GM18511 (cell line): Measurements from ENCODE around the gene MAN1C1.
"Not testable (repeated sequence)": the region's sequence is repeated elsewhere in the genome, so short reads cannot be mapped to it uniquely, and the experiment has no call there.

ENCODE experiments used
- ATAC-seq: cut with Tn5 transposase; IDR thresholded peaks from one replicate; pipeline ENCODE4 v1.9.1; 2021; ENCODE audit warnings: mild to moderate bottlenecking, moderate library complexity; ENCODE audit not compliant: unreplicated experiment

Gene MAN1C1

GRCh38 chr1:25694167-25695007 is 77.8 kb downstream of the MAN1C1 start:
- ATAC-seq, result no peak

- ATAC-seq, result no peak
Measured at GRCh38 chr1:25695090-25695770, 78.6 kb downstream of the MAN1C1 start.

GRCh38 chr1:25695771-25696311 is 79.2 kb downstream of the MAN1C1 start:
- no peak for ATAC-seq

GRCh38 chr1:25696643-25697042 is 80.1 kb downstream of the MAN1C1 start:
- ATAC-seq, result not testable (repeated sequence)

- ATAC-seq, result no peak
Measured at GRCh38 chr1:25697435-25698217, 81.0 kb downstream of the MAN1C1 start.

- ATAC-seq, result no peak
Measured at GRCh38 chr1:25698252-25698651, 81.7 kb downstream of the MAN1C1 start.

- not testable (repeated sequence) for ATAC-seq
Measured at GRCh38 chr1:25699059-25699458, 82.5 kb downstream of the MAN1C1 start.

GRCh38 chr1:25699500-25700143 is 83.0 kb downstream of the MAN1C1 start:
- no peak for ATAC-seq

GRCh38 chr1:25700144-25700523 is 83.5 kb downstream of the MAN1C1 start:
- no peak for ATAC-seq

GRCh38 chr1:25700626-25701025 is 84.0 kb downstream of the MAN1C1 start:
- no peak for ATAC-seq

- ATAC-seq, result no peak
Measured at GRCh38 chr1:25701030-25701785, 84.6 kb downstream of the MAN1C1 start.

- no peak for ATAC-seq
Measured at GRCh38 chr1:25702101-25702775, 85.6 kb downstream of the MAN1C1 start.

- ATAC-seq, result no peak
Measured at GRCh38 chr1:25703041-25703440, 86.5 kb downstream of the MAN1C1 start.

- no peak for ATAC-seq
Measured at GRCh38 chr1:25703671-25704266, 87.2 kb downstream of the MAN1C1 start.

- ATAC-seq, result no peak
Measured at GRCh38 chr1:25704267-25704691, 87.7 kb downstream of the MAN1C1 start.

GRCh38 chr1:25705699-25706098 is 89.1 kb downstream of the MAN1C1 start:
- ATAC-seq, result no peak

GRCh38 chr1:25706146-25707089 is 89.8 kb downstream of the MAN1C1 start:
- no peak for ATAC-seq
